GM10266 (cell line): ENCODE measurements around the gene DSTYK.

Experiments used
- DNase-seq: peaks from one replicate; pipeline ENCODE4 v3.0.0; 2012; ENCODE audit errors: extremely low spot score
- TF ChIP-seq, protein P1 (sequence below): IDR thresholded peaks from 2 replicates; pipeline ENCODE4 v1.5.1; 2012; ENCODE audit warnings: mild to moderate bottlenecking, low read depth; ENCODE audit not compliant: control insufficient read depth, insufficient read depth; ENCODE audit errors: missing control alignments

Gene DSTYK

GRCh38 chr1:205150651-205151428 is 60.7 kb downstream of the DSTYK start:
- DNase-seq: no peak
- TF ChIP-seq, protein P1, sequence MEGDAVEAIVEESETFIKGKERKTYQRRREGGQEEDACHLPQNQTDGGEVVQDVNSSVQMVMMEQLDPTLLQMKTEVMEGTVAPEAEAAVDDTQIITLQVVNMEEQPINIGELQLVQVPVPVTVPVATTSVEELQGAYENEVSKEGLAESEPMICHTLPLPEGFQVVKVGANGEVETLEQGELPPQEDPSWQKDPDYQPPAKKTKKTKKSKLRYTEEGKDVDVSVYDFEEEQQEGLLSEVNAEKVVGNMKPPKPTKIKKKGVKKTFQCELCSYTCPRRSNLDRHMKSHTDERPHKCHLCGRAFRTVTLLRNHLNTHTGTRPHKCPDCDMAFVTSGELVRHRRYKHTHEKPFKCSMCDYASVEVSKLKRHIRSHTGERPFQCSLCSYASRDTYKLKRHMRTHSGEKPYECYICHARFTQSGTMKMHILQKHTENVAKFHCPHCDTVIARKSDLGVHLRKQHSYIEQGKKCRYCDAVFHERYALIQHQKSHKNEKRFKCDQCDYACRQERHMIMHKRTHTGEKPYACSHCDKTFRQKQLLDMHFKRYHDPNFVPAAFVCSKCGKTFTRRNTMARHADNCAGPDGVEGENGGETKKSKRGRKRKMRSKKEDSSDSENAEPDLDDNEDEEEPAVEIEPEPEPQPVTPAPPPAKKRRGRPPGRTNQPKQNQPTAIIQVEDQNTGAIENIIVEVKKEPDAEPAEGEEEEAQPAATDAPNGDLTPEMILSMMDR: no peak

DNA sequence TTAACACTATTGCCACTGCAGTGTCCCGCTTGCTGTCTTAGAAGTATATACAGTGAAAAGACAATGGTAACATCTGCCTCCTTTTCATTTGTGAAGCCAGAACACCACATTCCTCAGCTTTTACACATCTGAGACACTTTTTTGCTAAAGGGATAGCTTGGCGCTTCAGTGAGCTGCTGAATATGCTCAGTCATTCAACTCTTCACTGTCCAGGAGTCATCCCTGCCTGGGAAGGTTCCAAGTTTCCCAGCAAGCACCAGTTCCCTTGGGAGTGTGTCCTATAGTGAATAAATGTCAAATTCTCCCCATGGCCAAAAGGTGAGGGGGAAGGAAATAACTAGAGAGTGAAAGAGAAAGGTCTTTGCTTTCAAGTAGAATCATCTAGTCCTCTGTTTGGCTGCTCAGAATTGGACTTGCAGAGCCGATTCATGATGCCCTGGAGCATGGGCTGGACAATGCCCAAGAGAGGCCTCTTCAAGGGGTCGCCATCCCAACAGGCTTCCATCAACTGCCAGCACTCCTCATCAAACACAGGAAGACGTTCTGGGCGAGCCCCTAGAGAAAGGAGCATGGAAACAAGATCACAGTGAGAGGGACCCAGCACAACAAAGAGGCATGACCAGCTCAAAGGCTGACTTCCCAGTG is 64.2 kb downstream of the DSTYK start:
- TF ChIP-seq, protein P1: no peak
- no peak for DNase-seq

GRCh38 chr1:205144751-205145150 is 66.8 kb downstream of the DSTYK start:
- TF ChIP-seq, protein P1: no peak
- DNase-seq: no peak

DNA sequence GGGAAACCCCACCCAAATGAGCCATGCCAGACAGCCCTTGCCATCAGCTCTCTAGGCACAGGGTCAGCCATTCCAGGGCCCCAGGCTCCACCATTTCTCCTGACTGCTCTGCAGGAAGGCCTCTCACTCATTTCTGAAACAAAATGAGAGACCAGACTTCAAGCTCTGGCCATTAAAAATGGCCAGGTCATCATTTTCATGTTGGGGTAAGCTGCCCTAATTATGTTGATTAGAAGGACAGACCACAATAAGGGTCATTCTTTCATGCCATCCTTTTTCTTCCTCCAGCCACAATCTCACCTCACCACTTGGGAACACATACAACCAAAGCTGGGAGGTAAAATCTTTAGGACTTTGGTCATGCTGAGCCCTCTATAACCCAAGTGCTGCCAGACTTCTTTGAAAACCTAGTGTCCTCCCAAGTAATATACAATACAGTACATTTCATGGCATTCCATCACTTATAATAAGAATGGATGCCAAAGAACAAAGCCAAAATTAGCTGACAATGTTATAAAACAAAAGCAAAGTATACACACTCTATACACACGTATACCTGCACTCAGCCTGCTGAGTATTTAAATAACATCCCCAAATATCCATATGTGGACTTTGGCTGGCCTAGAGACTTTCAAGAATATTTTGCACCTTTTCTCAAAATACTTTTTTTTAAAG is 67.3 kb downstream of the DSTYK start:
- TF ChIP-seq, protein P1: no peak
- DNase-seq: no peak

DNA sequence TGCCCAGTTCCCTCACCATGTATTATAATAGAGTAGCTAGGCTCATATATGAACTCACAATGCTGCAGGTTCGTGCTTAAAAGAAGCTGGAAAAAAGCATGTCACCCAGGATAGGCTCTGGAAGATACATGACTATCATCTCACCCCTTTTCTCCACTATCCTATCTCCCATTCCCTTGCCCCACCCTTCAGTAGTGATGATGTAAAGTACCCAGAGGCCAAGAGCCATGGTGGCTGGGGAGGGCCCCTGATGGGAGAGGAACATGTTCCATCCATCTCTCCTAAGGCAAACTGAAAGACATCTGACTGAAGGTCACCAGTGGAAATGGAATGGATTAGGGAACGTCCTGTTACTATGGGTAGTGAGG is 69.4 kb downstream of the DSTYK start:
- no peak for DNase-seq
- TF ChIP-seq, protein P1: no peak

DNA sequence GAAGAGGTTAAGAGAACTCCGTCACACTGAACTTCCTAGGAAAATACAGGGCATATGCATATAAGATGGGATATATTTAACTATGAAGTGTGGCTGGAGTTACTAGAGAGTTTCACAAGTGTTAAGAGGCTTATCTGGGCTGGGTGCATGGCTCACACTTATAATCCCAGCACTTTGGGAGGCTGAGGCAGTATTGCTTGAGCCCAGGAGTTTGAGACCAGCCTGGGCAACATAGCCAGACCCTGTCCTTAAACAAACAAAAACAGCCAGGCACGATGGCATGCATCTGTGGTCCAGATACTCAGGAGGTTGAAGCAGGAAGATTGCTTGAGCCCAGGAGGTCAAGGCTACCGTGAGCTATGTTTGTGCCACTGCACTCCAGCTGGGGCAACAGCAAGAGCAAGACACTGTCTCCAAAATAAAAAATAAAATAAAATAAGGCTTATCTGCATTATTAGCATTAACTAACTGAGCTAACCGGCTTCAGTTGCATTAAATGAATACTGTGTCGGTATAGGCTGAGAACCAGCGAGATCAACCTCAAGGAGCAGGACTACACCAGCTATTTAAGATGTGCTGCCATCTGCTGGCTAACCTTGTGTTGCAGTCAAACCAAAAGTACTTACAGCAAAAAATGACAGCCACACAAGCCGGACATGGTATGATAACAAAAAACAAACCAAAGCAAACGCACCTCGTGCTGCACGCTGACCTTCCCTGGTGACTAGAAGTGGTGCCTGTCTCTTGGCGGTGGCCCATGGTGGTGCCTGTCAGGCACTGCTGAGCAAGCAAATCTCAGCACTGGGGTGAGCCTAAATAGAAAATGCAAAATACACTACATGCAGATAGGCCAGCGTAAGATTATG is 70.0 kb downstream of the DSTYK start:
- peak; percentile 69 for DNase-seq
- TF ChIP-seq, protein P1: peak; percentile 72
